Hematopoietic multipotent progenitor cell (in vitro differentiated cells): ENCODE results near the gene PANK2. TPM values are rescaled to one million over a fixed set of nuclear protein-coding genes. Genes with fewer than 3 reads are reported as not detected.
"Not testable (repeated sequence)": the region's sequence is repeated elsewhere in the genome, so short reads cannot be mapped to it uniquely, and the experiment has no call there.

Source experiments
- DNase-seq, 3 donors: peaks; one replicate each; pipeline ENCODE4 v3.0.0-alpha.2; 2011 to 2015; ENCODE audit warnings: low read depth in 2 of 3, low spot score in 2 of 3
- total RNA-seq: library from RNA; depleted of rRNA; stranded (reverse); fragments of >200 nt; gene quantifications from one replicate; pipeline ENCODE4 v1.2.3, GENCODE V29; 2012

Gene PANK2
- total RNA-seq, 1 donor: 30.7 TPM

GRCh38 chr20:3925113-3925695, 36.0 kb downstream of the PANK2 start:
- no peak for DNase-seq

DNA sequence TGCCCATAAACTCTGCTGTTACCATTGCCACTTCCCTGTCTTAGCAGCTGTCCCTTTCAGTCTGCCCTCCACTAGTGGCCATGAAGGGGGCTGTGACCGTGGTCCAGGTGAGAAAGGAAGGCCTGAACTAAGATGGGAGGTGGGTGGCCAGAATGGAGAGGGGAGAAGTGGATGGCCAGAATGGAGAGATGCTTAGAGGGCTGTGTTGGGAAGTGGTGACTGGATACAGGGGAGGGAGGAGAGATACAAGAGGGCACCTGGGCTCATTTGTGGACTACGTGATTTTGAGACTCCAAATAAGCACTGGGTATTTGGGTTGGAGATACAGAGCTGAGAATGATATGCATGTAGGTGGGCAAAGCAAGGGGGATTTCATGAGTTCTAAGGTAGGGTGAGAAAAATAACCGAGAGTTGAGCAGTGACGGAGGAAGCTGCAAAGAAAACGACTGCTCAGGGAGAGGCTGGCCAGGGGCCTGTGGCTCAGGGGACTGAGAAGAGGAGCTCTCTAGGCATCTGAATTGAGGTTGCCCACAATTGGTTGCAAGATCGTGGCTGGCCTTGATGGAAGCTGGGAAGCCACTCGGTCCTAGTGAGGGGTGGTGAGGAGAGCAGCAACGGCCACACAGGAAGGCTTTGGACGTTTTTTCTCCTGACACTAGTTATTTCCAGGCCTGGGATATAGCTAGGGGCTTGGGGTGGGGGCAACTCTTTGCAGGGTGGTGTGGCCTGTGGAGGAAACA, 36.9 kb downstream of the PANK2 start:
- DNase-seq: no peak

DNA sequence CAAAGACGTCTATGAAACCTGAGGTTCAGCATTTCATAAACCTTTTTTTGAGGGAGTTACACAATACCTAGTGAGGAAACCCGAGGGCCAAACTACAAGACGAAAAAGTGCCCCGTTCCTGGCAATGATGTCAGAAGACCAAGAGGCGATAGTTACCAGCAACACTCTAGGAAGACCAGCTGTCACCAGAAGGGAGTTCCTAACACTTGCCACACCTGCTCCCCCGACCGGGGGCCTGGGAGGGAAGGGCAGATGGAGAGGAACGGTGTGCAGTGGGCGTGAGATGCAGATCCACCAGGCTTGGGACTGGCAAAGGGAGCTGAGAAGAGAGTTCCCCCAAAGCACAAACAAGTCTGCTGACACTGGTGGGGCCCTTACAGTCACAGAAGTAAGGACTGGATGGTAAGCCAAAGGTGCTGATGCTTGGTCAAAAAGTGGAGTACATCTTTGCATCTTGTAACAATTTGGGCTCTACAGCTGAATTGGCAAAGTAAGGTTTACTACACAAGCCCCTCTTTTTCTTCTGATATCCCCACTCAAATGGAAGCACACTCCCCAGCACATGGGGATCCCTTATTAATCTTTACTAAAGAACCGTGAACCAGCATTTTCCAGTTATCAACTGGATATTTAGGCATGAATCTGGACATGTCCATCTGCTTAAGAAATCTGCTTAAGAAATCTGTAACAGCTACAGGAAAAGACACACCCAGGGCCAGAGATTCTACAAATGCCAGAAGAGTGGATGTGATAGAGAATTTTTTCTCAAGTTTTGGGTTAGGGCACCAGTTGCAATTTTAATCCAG, 38.5 kb downstream of the PANK2 start:
- peak in 2 of 3 donors; percentile 18 to 49 for DNase-seq

- no peak for DNase-seq
Observed at GRCh38 chr20:3929713-3930060, 40.5 kb downstream of the PANK2 start.

DNA sequence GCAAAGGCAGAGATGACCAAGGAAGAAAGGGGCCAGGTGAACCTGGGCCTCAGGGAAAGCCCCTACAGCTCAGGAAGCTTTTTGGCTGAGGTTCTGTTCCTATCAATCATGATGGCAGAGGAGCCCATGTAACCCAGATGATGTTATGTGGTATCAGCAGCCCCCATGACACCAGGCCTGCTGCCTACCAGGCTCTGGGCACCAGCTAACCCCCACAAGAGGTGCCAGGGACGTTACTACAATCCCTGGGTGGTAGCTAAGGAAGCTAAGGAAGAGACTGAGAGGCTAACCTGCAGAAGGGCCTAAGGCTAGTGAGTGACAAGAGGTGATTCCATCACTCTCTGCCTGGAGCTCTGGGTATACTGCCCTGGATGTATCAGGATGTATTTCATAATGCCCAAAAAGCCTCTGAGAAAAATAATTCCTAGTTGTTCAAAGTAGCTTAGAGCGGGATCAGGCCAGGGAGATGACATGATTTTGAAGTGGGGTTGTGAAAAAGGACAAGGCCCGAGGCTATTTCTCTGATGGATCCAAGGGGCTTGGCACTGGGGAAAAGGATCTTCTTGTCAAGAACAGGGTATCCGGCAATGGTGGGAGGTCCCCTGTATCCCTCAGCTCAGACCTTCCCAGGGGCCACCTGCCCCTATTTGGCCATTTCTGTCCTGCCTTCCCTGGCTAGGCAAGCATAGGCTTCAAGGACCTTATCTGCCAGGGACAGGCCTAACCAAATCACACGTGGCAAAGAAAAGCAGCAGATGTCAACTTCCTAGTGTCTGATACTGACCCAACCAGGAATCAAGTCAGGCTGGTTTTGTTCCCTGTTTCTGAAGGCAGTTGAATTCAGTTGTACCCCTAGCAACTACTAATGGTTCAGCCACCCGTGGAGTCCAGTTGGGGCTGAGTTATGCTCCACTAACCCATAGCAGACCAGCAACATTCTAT, 41.3 kb downstream of the PANK2 start:
- DNase-seq: peak in 2 of 3 donors; percentile 56 to 66

GRCh38 chr20:3931664-3932063, 42.5 kb downstream of the PANK2 start:
- no peak for DNase-seq

DNA sequence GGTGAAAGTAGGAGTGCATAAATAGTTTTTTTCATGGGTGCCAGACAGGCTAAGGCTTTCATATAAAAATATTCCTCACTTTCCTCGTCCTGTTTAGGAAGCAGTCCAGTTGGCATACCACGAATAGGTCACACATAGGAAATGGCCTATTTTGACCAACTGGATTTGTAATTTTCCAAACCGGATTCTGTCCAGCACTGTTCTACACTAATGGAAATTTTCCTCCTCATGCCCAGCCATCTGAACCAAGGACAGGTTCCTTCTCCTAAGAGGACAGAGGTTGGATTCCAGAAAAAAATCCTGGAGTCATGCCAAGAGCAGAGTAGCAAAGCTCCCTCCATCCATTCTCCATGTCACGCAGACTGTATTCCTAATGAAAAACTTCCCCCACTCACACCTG, 43.1 kb downstream of the PANK2 start:
- no peak for DNase-seq

GRCh38 chr20:3932681-3933080, 43.5 kb downstream of the PANK2 start:
- peak in 2 of 3 donors; percentile 26 to 46 for DNase-seq

DNA sequence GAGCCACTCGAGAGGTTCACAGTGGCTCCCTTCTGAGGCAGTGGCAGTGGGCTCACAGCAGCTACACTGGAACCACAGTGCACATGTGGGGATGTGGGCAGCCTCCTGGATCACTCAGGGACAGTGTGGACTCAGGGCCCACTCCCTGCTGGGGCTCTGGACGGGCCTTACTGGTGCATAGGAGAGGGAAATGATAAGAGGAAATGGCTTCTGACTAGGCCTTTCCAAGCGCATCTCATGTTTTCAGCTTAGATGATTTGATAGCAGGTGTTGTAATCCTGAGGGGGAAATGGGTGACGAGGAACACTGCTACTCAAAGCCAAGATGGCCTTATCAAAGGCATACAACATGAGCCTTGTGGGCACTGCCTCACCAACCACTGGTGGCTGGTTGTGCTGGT, 44.0 kb downstream of the PANK2 start:
- no peak for DNase-seq

- DNase-seq: no peak
Observed at GRCh38 chr20:3934624-3935023, 45.4 kb downstream of the PANK2 start.

DNA sequence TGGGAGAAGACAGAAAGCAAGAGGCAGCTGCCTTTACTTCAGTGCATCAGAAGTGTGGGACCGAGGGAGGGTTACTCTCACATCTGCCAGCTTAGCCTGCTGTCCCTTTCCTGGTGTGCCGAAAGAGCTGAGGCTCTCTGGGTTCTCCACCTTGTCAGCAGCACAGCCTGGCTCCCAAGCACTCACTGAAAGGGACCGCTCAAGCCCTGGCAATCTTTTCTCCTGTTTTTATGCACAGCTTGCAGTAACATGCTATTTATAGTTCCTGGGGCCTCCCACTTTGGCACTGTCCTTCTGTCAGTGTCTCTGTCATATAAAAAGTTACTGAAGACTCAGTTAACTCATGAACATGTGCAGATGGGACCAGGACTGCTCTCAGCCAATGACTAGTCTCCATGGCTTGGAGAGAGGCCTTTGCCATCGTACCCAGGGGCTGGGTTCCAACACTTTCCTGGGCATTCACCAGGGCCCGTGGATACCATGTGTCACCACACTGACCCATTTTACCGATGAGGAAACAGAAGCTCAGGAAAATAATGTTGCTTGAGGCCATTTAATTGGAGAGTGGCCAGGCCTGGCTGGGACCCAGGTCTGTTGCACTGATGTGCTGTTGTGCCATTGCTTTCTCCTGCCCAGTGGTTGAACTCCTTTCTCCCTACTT, 46.2 kb downstream of the PANK2 start:
- DNase-seq: no peak

DNA sequence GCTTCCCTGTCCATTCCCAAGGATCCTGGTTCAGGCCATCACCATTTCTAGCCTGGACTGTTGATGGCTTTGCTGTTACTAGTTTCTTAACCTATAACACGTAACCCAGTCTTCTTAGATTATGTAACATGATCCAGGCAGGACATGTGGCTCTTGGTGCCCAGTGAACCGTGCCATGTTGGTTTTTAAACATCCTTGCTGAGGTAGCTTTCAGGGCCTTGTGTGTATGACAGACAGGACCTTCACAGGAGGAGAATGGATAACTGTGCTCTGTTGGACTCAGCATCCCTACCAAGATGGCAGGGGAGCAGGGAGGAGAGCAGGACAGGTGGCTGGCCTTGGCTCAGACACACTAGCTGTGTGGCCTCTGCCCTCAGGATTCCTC, 46.8 kb downstream of the PANK2 start:
- no peak for DNase-seq

- DNase-seq: no peak
Observed at GRCh38 chr20:3937618-3938017, 48.4 kb downstream of the PANK2 start.

- no peak for DNase-seq
Observed at GRCh38 chr20:3940905-3941304, 51.7 kb downstream of the PANK2 start.

GRCh38 chr20:3946666-3947065, 57.5 kb downstream of the PANK2 start:
- not testable (repeated sequence) for DNase-seq

DNA sequence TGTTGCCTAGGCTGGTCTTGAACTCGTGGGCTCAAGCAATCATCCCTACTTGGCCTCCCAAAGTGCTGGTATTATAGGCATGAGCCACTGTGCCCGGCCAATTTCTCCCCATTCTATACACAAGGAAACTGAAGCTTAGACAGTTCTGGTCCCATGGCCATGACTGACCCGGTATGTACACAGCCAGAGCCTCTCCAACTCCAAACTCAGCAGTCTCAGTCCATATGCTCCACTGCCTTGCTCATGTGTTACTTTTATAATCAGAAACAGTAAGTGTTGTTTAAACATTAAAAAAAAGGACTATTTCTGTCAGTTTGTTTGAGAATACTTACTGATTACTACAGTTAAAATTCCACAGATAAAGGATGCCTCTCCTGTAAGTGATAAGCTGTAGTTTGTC, 75.5 kb downstream of the PANK2 start:
- DNase-seq: no peak

DNA sequence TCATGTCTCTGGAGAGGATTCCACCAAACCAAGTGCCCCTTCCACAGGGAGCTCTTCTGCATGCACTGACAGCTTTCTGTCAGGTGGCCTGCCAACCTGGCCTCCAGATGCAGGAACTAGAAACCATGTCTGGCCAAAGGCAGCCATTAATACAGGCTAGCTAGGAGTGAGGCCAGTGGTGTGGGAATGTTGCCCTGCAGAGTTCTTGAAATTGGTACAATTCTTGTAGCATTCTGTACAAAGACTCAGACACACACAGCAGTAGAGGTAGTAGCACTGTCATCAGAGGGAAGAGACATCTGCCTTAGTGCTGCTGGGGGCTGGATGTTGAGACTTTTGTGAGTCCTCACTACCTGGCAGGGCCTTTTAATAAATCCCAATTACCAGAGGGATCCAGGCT, 77.4 kb downstream of the PANK2 start:
- no peak for DNase-seq

- DNase-seq: no peak
Observed at GRCh38 chr20:3970016-3970415, 80.8 kb downstream of the PANK2 start.

DNA sequence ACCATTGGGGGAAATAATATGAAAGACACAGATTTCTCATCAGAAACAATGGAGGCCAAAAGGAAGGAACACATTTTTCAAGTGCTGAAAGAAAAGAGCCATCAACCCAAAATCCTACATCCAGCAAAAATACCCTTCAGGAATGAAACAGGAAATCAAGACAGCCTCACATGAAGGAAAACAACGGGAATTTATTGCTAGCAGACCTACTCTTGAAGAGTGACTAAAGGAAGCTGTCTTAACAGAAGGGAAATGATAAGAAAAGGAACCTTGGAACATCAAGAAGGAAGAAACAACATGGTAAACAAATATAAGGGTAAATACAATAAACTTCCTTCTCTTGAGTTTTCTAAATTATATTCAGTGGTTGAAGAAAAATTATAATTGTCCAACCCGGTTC, 82.0 kb downstream of the PANK2 start:
- no peak for DNase-seq

GRCh38 chr20:3972161-3972560, 83.0 kb downstream of the PANK2 start:
- DNase-seq: no peak
